GM19193 (cell line): Measurements from ENCODE around the gene MGLL.

Experiments
- POLR2A ChIP-seq: IDR thresholded peaks from 4 replicates; pipeline ENCODE4 v1.6.1; 2011; ENCODE audit not compliant: insufficient read depth, insufficient read length; ENCODE audit errors: extremely low read depth

Gene MGLL

DNA sequence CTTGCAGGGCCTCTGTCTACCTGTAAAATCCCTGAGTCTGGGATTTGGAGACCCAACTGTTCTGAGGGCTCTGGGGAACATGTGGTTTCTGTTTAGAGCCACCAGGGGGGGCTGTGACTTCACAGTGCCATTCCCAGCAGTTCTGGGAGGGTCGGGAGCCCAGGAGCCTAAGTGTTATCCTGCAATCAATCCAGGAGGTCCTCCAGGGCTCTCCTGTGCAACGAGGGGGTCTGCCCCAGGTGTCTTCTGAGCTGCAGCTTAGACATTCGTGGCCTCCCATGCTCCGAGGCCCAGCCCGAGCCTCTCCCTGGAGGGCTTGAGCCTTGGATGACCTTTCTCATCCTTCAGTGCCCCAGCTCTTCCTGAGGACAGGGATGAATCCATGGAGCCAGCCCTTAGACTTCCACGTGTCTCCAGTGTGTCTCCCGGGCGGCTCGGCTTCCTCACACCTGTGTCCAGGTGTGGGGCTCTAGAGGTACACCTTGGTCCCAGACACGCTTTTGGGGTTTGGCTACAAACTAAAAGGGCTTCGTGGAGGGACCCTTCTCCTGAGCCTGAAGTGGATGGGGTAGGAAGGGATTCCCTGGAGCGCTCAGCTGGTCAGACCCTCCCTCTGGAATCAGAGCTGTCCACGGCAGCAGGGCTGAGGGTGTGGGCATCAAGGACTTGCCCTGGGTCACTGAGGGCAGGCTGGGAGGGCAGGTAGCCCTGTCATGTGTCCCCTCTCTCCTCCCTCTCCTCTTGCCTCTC is 169.9 kb downstream of the MGLL start:
- TF ChIP-seq POLR2A, result no peak

DNA sequence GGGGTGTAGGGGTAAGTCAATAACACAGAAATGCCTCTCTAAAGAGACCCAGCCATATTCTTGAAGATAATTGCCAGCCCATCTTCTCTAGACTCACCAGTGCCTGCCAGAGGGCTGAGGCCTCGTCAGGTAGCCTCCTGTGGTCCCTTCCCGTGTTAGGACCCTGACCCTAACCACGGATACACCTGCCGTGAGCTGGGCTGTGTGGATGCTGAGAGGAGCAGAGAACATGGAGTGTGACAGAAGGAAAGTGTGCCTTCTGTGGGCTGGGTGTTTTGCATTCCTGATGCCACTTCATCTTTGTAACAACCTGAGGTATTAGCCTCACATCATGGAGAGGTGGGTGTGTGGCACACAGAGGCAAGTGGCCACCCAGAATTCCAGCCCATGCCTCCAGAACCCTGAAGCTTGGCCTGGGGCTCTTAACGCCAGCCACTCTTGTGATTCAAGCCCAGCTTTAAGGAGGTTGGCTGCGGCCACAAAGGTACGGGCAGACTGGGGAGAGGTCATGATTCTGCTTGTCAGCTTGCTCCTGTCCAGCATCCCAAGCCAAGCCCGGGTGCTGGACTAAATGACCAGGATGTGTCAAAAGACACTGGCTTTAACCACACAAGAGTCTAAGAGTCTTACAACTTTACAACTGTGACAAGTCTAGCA is 170.7 kb downstream of the MGLL start:
- no peak for TF ChIP-seq POLR2A

GRCh38 chr3:127650236-127650635 is 172.1 kb downstream of the MGLL start:
- no peak for TF ChIP-seq POLR2A

DNA sequence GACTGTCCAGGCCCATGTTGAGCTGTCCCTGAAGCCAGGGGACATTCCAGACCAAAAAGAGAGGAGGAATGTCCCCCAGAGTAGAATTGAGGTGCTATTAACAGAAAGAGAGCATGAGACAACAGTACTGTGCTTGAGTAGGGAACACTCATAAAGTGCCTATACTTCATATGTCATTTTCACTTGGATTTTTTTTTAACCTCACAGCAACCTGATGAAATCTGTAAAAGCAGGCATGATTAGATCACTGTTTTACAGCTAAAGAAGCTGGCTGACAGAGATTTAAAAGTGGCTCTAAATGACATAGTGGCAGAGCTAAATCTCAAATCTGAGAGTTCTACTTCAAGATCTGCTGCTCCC is 174.5 kb downstream of the MGLL start:
- no peak for TF ChIP-seq POLR2A

- TF ChIP-seq POLR2A, result no peak
Measured at GRCh38 chr3:127647166-127647844, 175.0 kb downstream of the MGLL start.

- no peak for TF ChIP-seq POLR2A
Measured at GRCh38 chr3:127646501-127647046, 175.7 kb downstream of the MGLL start.

- TF ChIP-seq POLR2A, result no peak
Measured at GRCh38 chr3:127645371-127646015, 176.8 kb downstream of the MGLL start.

- TF ChIP-seq POLR2A, result no peak
Measured at GRCh38 chr3:127644641-127645370, 177.5 kb downstream of the MGLL start.

DNA sequence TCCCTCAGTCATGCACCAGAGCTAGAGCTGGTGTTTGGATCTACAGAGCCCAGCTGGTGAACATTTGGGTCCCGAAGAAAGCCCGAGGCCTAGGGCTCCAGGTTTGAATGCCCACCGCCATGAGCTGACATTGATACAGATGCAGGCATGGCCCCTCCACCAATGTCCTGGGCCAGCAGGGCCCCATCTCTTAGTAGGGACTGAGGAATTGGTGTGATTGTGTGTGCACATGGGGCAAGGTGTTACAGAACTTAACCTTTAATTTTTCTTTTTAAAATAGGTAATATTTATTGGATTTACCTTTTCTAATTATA is 182.3 kb downstream of the MGLL start:
- no peak for TF ChIP-seq POLR2A

- TF ChIP-seq POLR2A, result no peak
Measured at GRCh38 chr3:127639173-127640041, 182.9 kb downstream of the MGLL start.
